Hindlimb muscle (tissue), 1 donor: ENCODE measurements around the gene ZFAND3. TPM values are rescaled to one million over a fixed set of nuclear protein-coding genes. Genes with fewer than 3 reads are reported as not detected.
A peak's percentile ranks its signal among the peaks of the same experiment; 100 is the strongest.
"Not testable (repeated sequence)": the region's sequence is repeated elsewhere in the genome, so short reads cannot be mapped to it uniquely, and the experiment has no call there.

Experiments
- DNase-seq: peaks from one replicate; pipeline ENCODE4 v3.0.0-alpha.2; 2013
- polyA plus RNA-seq: library from polyadenylated mRNA; unstranded; fragments of 120-200 nt; gene quantifications from one replicate; pipeline ENCODE4 v1.2.1, GENCODE V29; 2013; ENCODE audit not compliant: insufficient read length

ZFAND3 gene
- polyA plus RNA-seq, 1 donor: 95.5 TPM

DNA sequence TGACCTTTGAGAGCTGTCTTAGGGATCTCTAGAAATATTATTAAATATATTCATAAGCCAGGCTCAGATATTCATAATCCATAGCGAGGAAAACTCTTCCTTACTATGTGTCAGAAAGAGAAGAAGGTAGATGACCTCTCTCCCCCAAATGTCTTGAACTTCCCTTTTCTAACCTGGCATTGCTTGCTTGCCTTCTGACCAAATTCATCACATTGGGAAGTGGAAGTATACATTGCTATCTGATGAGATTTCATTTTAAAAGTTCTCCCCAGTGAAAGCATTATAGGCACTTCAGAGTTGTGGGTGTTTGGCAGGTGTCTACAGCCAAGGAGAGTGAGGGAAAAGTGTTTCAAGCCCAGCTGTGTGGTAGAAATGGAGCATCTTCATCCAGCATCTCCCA is 197.3 kb downstream of the ZFAND3 start:
- no peak for DNase-seq

- DNase-seq: no peak
Observed at GRCh38 chr6:38018755-38019165, 199.2 kb downstream of the ZFAND3 start.

- no peak for DNase-seq
Observed at GRCh38 chr6:38020593-38020992, 201.1 kb downstream of the ZFAND3 start.

DNA sequence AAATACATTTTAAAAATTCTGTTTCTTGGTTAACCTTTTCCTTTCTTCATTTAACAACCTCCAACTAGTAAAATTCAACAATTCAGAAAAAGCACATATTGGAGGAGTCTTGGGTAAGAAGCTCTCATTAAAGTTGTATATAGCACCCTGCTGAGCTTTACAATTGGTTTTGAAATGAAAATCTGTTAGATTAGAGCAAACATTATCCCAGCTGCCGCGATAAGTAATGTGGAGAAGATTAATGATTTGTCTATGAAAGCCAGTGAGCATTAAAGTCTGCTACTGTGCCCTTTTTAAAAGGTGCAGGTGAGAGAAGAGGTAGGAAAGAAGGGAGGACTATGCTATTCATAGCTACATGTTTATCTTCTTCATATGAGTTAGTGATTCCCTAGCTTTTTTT is 201.5 kb downstream of the ZFAND3 start:
- DNase-seq: no peak

DNA sequence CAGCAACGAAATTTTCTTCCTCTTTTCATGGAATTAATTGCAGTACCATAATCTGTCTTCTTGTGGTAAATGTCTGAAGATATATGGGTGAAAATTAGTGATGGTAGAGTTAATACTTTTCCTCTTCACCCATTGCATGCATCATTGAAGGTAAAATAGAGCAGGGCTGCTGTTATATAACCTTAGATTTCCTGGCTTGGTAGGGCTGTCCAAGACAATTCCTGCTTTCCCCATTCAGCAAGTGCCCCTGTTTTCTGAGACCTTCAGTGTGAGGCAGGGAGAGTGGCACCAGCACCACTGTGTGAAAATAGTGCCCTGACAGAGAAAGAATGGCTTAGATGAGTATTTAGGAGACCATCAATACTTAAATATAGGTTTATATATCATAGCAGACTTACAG is 202.0 kb downstream of the ZFAND3 start:
- no peak for DNase-seq

- DNase-seq: no peak
Observed at GRCh38 chr6:38022688-38023087, 203.2 kb downstream of the ZFAND3 start.

- DNase-seq: no peak
Observed at GRCh38 chr6:38024908-38025307, 205.4 kb downstream of the ZFAND3 start.

DNA sequence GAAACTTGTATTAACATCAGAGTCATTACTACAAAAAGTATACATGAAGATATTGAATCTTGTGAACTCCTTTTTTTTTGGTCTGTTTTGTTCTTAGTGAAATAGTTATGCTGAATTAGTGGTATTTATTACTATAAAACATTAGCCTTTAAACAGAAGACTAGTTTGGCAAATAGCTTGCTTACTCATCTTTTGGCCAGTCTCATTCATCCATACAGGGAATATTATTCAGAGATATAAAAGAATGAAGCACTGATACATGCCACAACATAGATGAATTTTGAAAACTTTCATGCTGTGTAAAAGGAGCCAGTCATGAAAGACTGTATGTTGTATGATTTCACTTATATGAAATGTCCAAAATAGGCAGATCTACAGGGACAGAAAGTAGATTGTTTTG is 205.9 kb downstream of the ZFAND3 start:
- DNase-seq: no peak

DNA sequence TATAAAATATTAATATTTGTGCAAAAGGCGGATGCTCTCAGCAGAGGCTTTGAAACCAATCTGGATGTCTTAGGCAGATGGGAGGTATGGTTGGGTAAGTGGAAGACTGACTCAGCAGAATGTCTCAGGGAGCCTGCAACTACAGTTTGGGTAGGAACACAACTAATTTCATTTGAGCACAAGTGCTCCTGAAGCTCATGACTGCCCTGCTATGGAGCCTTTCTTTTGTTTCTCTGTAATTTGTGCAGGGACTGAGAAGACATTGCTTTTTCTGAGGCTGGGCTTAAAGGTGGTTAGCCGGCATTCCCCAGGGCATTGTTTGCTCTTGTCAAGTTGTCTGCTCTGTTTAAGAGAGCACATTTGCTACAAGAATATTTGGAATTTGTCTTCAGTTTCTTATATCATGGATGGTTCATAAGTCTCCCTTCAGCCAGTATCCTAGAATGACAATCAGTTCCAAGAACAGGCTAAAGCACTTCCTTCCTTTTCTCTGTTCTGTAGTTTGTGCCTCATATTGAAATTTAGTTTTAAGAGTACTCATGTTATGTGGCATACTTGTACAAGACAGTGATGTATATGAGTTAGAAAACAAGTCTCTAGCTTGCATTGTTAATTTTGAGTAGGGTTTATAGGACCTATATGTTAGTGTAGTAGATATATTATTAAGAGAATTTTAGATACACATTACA is 208.3 kb downstream of the ZFAND3 start:
- DNase-seq: no peak

GRCh38 chr6:38030380-38030779 is 210.9 kb downstream of the ZFAND3 start:
- DNase-seq: no peak

DNA sequence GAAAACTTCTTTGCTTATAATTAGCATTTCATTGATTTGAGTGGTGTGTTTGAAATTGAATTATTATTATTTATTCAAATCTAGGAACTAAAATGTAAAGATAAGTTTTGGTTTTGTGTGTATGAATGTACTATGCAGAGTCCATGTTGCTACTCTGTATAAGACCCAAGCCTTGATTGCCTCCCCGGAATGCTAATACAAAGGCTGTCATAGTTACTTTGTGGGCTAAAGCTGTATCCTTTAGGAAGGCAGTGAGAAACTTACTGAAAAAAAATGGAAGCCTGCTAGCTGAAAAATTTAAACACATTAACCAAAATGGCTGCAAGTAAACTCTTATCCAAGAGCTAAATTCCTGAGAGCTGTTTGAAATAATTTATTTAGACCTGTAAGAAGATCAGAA is 213.3 kb downstream of the ZFAND3 start:
- DNase-seq: no peak

DNA sequence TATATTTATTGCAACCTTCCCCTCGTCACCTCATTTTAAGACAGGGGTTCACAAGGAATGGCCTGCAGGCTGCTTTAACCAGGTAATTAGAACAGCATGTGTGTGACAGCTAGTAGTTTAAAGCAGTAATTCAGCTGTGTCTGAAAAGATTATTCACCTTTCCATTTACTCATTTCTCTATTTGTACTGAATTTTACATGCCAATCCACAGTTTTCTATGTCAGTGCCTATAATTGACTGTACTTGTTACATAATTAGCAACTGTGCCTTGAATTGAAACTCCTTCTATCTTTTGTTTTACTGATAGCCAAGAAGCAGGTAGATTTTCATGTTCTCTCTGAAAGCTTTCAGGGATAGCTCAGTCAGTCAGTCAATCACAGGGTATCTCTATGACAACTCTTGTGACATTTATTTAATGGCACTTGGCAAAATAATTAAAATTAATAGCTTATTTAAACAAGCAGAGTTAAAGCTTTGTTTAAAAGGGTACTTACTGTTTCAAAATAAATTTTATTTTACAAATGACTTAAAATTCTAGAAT is 214.0 kb downstream of the ZFAND3 start:
- no peak for DNase-seq

DNA sequence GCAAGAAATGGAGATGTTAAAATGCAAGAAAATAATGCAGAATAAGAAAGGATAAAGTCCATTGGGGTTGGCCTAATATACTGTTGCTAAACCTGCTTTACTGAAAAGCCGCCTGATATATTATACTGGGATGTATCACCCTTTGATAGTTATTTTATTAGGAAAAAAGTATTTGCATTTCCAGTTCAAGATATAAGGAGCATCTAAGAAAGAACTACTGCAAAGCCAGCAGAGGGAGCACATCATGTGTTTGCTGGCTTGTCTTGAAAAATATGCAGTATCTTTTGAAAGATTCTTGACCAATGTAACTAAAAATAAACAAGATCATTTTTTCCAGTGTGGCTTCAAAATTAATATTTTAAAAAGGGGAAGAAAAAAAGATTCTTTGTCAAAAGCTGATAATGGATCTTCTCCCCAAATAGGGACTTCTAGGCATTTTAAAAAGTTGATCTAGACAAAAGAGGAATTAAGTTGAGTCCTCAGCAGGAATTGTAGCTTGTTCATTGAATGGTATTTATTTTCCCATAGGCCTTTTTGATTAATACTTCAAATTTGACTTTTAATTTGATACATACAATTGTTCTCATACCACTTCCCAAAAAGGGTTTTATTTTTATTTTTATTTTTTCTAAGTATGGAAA is 214.9 kb downstream of the ZFAND3 start:
- peak; percentile 18 for DNase-seq

DNA sequence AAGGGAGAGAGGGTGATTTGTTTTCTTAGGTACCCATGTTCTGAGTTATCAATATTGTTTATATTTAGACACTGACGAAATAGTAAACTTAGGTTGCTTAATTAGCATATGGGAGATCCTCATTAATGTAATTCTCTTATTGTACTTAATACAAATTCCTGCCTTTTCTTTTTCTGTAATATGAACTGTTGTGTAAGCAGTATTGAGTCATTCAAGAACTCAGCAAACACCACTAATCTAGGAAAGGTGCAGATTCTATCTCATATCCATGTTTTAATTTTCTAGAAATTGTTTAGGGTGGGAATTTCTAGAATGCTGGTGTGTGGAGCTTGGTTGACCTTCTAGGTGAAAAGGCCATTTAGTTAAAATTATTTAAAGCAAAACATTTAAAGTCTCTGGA is 216.0 kb downstream of the ZFAND3 start:
- DNase-seq: no peak

DNA sequence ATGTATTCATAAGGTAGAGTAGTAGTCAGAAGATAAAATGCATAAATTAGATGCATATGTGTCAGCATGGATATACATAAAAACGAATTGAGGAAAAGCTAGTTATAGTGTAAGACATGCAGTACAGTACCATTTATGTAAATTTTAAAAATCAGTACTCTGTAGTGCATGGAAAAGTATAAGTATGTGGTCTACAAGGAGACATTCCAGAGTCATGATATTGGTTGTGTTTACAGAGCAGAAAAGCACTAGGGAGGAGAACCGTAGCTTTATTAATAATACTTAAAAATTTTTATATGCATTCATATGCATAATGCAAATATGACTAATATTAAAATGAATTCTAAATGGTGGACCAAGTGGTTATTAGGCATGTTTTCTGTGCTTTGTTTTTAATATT is 220.0 kb downstream of the ZFAND3 start:
- no peak for DNase-seq

DNA sequence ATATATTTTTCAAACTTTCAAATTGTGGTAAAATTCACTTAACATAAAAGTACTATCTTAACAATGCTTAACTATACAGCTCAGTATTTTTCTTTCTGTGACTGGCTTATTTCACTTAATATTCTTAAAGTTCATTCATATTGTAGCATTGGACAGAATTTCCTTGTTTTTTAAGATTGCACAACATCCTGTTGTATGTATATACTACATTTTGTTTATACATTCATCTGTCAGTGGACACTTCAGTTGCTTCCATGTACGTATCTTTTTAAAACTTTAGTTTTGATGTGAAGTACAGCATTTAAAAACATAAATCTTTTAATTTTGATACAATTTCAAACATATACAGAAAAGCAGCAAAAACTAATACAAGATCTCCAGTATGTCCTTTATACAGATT is 220.7 kb downstream of the ZFAND3 start:
- no peak for DNase-seq

- no peak for DNase-seq
Observed at GRCh38 chr6:38043259-38043753, 223.8 kb downstream of the ZFAND3 start.

GRCh38 chr6:38045701-38046305 is 226.3 kb downstream of the ZFAND3 start:
- DNase-seq: no peak

DNA sequence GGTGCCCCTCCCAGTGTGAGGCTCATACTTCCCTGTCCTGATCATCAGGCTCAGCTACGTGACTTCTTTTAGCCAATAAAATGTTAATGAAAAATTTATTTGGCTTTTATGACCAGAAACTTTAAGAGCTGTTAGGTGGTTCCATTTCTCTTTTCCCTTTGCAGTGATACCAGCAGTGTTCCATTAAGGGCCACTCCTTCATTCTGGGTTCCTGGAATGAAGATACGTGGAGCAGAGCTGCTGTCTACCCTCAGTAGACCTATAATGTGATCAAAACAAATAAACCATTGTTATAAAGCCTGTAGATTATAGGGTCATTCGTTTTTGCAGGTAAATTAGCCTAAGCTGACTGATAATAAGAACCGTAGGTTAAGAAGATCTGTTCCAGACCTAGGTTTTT is 228.0 kb downstream of the ZFAND3 start:
- DNase-seq: no peak

DNA sequence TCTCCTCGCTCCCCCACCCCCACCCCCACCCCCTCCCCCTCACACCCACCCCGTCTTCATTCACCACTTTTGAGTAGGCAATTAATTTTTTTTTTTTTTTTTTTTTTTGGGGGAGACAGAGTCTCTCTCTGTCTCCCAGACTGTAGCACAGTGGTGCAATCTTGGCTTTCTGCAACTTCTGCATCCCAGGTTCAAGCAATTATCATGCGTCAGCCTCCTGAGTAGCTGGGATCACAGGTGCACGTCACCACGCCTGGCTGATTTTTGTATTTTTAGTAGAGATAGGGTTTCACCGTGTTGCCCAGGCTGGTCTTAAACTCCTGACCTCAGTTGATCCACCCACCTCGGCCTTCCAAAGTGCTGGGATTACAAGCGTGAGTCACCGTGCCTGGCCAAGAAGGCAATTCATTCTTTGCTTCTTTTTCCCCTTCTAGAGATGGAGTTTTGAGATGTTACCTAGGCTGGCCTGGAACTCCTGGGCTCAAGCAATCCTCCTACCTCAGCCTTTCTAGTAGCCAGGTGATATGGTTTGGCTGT is 230.4 kb downstream of the ZFAND3 start:
- DNase-seq: not testable (repeated sequence)

- DNase-seq: no peak
Observed at GRCh38 chr6:38051819-38052434, 232.4 kb downstream of the ZFAND3 start.

GRCh38 chr6:38054527-38055202 is 235.1 kb downstream of the ZFAND3 start:
- DNase-seq: no peak
